ENCODE results near the gene EYS. TPM values are rescaled to one million over a fixed set of nuclear protein-coding genes. Genes with fewer than 3 reads are reported as not detected.

The EYS gene
- total RNA-seq, 1 donor from 2014 or later: 0.31 TPM

DNA sequence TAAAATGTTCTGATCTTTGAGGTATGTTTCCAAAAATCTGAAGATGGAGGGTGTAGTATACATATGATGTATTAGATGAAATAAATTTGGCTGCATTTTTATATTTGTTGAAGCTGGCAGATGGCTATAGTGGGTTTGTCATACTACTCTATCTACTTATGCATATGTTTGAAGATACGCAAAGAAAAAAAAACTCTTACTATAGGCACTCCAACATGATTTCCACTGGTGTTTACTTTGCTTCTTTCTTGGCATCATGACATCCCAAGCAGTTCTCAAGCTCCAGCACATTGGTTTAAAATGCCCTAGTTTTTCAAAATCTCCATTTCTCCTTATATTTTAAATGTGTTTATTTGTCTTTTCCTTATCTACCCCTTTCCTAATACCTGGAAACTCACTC lies 1359.6 kb downstream of the EYS start:
- ATAC-seq (no peak), DNase-seq (ENCODE audit: low spot score) (no peak)
- intact Hi-C loops (cut with DNase I): no loop called here

DNA sequence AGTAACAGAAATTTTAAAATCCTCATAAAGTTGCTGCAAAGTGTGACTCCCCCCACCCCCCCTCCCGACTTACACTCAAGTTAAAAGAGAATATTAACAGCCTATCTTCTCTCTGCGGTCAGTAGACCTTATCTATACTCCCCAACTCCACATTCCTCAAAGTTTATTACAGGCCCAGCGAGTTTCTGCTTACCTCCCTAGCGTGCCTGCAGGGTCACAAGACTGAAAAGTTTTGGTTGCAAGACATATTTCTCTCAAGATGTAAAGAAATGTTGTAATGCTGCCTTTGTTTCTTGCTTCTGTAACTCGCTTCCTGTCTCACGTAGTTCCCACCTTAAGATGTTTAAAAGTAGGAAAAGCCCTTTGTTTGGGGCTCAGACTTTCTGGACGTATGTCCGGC lies 1371.8 kb downstream of the EYS start:
- ATAC-seq: no peak
- intact Hi-C loops (cut with DNase I): no loop called here

DNA sequence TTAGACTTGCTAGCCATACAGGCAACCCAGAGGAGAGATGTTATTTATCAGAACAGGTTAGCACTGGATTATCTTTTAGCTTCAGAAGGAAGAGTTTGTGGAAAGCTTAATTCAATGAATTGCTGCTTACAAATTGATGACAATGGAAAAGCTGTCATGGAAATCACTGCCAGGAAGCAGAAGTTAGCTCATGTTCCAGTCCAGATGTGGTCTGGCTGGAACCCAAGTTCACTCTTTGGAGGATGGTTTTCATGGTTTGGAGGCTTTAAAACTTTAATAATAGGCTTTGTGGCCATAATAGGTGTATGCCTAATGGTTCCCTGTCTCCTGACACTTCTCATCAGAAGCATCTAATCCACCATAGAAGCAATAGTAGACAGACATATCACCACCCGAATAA lies 1372.4 kb downstream of the EYS start:
- DNase-seq (ENCODE audit: low spot score) (no peak), ATAC-seq (no peak)
- intact Hi-C loops (cut with DNase I): no loop called here

More for the DNA sequence above, 1371.8 kb downstream of the EYS start:
- no peak for DNase-seq (ENCODE audit: low spot score)

DNA sequence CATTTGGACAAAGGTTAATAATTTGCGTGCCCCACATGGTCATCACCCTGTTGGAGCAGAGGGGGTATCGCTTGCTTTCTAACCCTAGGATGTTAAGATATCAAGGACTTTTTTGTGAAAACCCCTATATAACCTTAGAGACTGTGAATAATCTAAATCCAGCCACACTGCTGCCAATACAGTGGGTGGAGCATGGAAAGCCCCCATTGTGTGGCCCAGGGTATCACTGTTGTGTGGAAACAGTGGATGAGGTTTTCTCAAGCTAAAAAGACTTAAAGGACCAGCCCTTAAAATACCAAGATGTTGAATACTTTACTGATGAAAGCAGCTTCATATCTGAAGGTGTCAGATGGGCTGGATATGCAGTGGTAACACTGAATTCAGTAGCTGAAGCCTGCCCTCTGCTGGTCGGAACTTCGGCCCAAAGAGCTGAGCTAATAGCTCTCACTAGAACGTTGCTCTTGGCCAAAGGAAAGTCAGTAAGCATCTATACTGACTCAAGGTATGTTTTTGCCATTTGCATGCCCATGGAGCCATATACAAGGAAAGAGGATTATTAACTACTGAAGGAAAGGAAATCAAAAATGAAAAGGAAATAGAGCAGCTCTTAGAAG lies 1376.2 kb downstream of the EYS start:
- intact Hi-C loops (cut with DNase I): no loop called here
- DNase-seq (ENCODE audit: low spot score) (peak; percentile 81), ATAC-seq (no peak)

DNA sequence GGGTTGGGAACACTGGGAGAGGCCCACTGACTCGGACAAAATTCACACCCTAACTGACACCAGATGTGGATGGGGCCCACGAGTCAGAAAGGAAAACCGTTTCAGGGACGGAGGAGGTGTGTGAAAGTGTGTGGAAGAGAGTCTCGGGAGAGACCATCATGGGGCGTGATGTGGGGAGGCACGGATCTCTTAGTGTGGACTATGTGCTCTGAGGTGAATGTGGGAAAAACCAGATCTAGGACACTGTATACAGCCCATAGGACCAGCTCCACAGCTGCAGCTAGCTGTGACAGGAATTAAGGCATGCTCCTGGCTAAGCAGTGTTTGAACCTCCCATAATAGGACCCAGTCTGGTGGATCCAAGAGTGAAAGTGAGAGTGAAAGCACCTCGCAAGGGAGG lies 1380.1 kb downstream of the EYS start:
- ATAC-seq (no peak), DNase-seq (ENCODE audit: low spot score) (no peak)
- intact Hi-C loops (cut with DNase I): no loop called here

DNA sequence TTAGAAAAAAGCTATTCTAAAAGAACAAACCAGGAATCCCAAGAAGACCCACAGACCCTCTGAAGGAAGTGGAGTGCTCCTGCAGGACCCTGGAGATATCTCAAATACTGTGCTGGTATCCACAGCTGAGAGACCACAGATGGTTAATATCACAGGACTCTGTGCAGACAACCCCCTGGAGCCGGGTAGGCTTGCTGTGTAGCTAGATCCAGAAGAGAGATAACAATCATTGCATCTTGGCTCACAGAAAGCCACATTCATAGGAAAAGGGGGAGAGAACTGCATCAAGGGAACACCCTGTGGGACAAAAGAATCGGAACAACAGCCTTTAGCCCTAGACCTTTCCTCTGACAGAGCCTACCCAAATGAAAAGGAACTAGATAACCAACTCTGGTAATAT lies 1381.9 kb downstream of the EYS start:
- no peak for DNase-seq (ENCODE audit: low spot score)
- intact Hi-C loops (cut with DNase I): no loop called here
- no peak for ATAC-seq

DNA sequence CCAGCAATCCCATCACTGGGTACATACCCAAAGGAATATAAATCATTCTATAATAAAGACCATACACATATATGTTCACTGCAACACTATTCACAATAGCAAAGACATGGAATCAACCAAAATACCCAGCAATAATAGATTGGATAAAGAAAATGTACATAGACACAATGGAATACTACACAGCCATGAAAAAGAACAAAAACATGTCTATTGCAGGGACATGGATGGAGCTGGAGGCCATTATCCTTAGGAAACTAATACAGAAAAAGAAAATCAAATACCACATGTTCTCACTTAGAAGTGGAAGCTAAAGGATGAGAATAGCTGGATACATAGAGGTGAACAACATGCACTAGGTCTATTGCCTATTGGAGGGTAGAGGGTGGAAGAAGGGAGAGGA lies 1396.8 kb downstream of the EYS start:
- intact Hi-C loops (cut with DNase I): no loop called here
- no peak for DNase-seq (ENCODE audit: low spot score)
- no peak for ATAC-seq

DNA sequence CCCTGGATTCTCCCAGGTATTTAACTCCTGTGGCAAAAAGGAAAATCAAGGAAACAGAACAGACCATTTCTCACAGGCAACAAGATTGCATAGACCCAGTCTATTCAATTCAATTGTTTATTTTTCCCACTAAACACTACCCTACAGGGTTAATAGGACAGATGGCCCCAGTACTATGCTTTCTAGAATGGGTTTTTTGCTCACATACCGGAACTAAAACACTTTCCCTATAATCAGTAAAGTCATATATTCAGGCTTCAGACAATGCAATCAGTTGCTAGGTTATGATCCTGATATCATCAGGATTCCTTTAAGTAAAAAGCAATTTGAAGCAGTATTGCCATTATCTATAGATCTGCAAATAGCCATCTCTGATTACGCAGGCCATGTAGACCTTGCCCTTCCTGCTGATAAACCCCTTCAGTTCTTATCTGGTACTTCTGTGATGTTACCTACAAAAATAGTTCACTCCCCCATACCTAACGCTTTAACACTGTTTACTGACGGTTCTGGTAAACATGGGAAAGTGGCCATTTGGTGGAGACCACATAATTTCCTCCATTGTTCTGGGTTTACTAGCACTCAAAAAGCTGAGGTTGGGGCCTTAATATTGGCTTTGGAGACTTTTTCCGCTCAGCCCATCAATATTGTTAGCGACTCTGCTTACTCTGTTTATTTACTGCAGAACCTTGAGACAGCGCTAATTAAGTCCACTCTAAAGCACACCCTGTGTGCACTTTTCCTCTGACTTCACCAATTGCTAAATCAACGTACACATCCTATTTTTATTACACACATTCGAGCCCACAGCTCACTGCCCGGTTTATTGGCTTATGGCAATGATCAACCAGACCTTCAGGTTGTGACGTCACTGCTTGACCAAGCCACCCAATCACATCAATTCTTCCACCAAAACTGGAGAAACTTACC lies 1405.5 kb downstream of the EYS start:
- ATAC-seq (no peak), DNase-seq (ENCODE audit: low spot score) (no peak)
- intact Hi-C loops (cut with DNase I): no loop called here

DNA sequence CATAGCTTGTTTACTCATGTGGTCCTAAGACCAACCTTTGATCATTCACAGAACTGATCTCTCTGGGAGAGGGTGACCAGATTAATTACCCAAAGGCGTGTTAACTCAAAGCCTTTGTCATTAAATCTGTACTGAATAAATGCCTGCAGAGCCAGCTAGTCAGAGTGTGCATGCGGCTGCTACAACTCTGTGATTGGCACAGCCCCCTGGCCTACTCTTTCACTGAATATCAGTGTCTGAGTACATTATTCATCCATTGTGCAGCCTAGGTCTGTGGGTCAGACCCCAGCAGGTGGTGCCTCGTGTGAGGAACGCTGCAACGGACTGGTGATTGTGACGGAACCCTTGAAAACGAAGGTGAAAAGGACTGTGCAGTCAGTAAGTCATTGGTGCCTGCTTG lies 1407.8 kb downstream of the EYS start:
- ATAC-seq: no peak
- intact Hi-C loops (cut with DNase I): loop anchor here (2.0 kb wide), 1 partner anchor 16 kb away; no protein-coding TSS in a partner anchor
- no peak for DNase-seq (ENCODE audit: low spot score)

DNA sequence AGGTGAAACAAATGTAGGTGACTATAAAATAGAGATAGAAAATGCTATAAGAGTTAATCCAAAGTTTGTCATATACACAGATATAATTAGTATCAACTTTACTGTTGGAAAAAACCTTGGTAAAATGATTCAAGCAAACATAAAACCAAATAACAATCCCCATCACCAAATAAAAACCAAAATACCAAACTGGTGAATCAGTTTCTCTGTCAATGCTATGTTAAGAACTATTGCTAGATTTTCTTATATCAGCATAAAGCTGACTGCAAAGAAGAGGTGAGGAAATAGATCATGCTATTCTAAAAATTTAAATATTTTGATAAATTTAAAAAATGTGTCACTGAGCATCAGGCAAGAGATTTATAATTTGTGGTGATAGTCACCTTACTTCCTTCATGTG lies 1413.0 kb downstream of the EYS start:
- ATAC-seq (no peak), DNase-seq (ENCODE audit: low spot score) (no peak)
- intact Hi-C loops (cut with DNase I): no loop called here

DNA sequence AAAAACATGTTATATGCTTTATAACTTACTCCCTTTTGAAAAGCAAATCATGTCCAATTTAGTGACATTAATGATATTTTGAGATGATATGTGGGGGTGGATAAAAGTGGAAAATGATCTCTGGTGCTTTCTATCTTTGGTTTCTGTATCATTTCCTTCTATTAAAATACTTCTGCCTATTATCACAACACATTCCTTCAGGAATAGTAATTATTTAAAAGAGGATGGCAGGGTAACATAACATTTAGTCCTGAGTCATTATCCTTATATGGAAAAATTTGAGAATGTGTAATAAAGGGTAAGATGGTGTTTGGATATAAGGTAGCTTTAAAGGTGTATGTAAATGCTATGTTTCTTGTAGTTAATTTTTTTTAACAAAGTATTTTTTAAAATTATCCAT lies 1413.7 kb downstream of the EYS start:
- ATAC-seq: no peak
- intact Hi-C loops (cut with DNase I): no loop called here
- DNase-seq (ENCODE audit: low spot score): no peak

DNA sequence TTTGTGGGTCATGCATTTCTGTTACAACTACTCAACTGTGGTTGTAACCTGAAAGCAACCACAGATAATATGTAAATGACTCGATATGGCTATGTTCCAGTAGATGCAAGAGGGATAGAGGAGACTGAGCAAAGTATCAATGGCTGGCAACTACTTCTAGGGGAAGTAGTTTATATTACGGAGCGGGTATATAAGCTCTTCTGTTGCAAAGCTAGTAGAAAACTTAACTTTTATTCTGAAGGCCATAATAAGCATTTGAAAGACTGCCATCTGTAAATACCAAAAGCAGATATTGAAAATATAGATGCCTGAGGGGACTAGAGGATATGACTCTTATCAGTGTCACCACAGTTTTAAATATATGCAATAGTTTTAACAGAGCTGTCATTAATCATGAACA lies 1416.2 kb downstream of the EYS start:
- DNase-seq (ENCODE audit: low spot score) (no peak), ATAC-seq (no peak)
- intact Hi-C loops (cut with DNase I): no loop called here

DNA sequence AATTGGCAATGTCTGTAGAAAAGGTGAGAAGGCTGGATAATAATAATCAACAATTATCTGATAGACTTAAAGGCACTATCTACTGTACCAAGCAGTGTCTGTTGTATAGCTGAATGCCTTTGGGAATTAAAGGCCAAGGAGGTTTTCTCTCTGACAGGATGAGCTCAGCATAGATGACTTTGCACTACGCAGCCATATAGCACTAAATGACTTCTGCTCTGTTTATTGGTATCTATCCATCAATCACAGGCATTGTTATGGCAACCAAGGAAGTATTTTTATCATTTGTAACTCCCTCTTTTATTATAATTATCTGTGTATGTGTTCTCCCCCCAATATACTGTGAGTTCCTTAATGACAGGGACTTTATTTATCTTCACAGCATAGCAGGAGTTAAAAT lies 1417.1 kb downstream of the EYS start:
- ATAC-seq (no peak), DNase-seq (ENCODE audit: low spot score) (no peak)
- intact Hi-C loops (cut with DNase I): no loop called here

DNA sequence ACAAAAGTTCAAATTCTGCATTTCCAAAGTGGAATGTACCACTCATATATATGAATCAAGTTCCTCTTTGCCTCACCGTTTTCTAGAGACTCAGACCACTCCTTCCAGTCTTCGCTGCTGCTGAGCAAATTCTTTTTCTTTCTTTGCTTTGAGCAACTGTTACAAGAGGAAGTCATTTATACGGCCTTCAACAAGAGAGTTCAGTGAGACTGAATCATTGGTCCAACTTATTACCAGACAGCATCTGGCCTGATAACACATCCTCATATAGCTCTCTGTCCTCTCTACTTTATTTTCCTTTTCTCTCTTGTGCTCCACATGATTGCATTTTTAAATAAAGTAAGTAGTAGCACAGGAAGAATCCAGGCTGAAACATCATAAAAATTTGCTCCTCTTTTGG lies 1418.7 kb downstream of the EYS start:
- DNase-seq (ENCODE audit: low spot score) (no peak), ATAC-seq (no peak)
- intact Hi-C loops (cut with DNase I): no loop called here

DNA sequence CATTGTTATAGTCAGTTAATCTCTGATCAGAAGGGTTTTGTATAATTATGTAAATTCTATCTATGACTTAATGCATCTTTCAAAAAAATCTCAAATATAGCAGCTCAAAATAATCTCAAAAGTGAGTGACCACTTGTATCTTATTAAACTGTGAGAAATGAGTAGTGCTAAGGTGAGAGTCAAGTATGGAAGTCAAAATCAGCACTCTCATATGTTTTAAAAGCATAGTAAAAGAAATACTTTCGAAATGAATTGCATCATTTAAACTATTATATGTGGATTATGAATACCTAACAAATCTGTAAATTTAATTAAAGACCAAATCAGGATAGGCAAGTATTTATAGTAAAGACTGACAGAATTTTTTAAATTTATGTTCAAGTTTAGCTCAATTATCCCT lies 1425.9 kb downstream of the EYS start:
- no peak for DNase-seq (ENCODE audit: low spot score)
- intact Hi-C loops (cut with DNase I): no loop called here
- ATAC-seq: no peak

DNA sequence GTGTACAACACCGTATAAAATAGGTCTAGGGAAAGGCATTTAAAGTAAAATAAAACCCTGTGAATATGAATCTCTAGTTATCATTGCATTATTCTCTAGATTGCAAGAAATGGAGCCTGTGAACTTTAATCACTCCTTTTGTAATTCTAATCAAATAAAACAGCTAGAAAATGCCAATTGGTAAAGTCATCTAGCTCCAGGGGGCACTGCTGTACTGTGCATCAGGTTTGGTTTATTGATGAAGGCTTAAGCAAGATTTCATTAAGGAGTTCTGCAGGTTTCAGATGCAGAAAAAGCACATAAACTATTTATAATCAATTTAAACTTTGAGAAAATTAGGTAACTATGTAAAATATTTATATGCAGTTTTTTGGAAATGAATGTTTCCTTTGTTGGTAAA lies 1426.5 kb downstream of the EYS start:
- DNase-seq (ENCODE audit: low spot score) (no peak), ATAC-seq (peak; percentile 39)
- intact Hi-C loops (cut with DNase I): no loop called here

DNA sequence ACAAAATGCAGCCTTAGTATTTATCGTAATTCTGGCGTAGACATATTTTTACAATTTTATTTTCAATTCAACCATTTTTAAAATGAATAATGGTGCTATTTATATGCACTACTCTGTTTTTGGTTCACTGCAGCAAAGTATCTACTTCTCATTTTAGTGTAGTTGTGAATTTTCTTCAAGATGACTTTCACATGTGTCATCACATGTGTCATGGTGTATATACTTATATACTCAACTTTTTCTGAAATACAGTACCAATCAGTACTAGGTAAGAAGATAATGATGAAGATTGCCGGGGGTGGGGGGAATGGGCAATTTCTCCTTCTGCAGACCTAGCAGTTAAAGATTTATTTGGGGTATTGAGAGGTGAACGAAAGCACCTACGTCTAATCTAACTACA lies 1436.9 kb downstream of the EYS start:
- ATAC-seq: no peak
- DNase-seq (ENCODE audit: low spot score): no peak
- intact Hi-C loops (cut with DNase I): no loop called here

DNA sequence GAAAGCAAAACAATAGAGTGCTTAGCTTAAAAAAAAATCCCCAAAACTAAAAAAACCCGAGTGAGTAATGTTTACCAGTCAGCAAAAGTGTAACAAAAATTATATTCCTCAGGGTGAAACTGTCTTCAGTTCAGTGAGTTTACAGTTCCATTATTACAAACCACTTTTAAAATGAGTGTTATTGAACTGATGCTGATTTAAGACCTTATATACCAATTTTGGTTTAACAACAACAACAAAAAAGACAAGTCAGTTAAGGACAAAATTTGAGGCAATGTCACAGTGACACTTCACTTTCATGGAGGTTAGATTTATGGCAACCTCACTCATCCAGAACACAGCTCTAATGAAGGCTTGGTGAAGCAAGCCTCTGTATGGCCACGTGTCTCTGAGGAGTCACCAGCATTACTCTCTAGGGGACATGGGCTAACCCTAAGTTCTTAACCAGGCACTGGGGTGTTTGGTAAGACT lies 1440.6 kb downstream of the EYS start:
- no peak for DNase-seq (ENCODE audit: low spot score)
- intact Hi-C loops (cut with DNase I): no loop called here
- no peak for ATAC-seq

DNA sequence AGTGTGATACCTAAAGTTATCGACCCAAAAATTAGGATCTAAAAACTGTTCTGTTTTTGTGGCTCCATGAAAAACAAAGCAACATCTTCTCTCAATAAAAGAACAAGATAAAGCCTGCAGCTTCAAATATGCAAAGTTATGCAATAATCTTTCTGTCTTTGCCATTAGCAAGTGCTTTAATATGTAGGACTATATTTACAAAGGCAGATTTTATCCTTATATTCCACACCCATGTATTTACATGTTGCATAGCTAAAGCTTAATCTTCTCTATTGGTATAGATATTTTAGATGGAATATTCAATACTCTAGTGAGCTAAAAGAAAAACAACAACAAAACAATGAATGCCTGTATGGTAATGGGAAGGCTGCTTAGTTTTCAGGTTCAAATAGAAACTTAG lies 1443.2 kb downstream of the EYS start:
- intact Hi-C loops (cut with DNase I): no loop called here
- ATAC-seq: no peak

DNA sequence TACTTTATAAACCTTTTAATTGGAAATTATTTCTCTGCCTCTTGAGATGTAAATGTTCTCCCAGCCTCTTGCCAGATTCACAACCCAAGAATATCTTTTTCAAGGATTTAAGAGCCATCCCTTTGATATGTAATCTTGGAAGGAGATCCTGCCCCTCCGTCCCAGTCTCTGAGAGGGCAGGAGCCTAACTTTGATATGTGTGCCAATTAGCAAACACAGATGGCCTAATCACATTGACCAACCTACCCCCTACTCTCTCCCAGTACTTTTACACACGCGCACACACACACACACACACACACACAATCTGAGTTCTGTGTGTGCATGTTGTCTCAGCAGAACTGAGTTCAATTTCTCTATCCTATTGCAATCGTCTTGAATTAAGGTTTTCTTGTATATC lies 1447.7 kb downstream of the EYS start:
- intact Hi-C loops (cut with DNase I): no loop called here

More for the DNA sequence above, 1443.2 kb downstream of the EYS start:
- DNase-seq (ENCODE audit: low spot score): no peak

DNA sequence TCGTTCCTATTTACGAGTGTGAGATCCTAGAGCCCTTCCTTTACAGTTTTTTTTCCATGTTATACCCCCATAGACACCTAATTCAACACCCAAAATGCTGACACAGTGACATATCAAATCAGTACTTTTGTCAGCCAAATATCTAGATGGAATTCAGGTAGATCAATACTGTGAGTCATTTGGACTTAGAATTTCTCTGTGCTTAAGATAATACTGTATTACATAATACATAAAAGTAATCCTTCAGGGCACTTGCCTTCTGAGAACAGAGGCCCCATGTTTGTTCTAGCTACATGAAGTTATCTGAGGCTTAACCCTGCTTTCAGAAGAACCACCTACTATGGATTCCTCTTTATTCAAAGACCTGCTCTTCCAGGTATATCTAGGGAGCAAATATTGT lies 1448.3 kb downstream of the EYS start:
- DNase-seq (ENCODE audit: low spot score): no peak
- intact Hi-C loops (cut with DNase I): no loop called here
- no peak for ATAC-seq

More for the DNA sequence above, 1447.7 kb downstream of the EYS start:
- DNase-seq (ENCODE audit: low spot score): no peak
- ATAC-seq: no peak

Measured in sciatic nerve (tissue), 2 donors.